H9 (cell line): ENCODE measurements around the gene KRTDAP. TPM values are rescaled to one million over a fixed set of nuclear protein-coding genes. Genes with fewer than 3 reads are reported as not detected.

Source experiments
- DNase-seq: peaks from one replicate; pipeline ENCODE4 v3.0.0-alpha.2; 2017
- H2AFZ ChIP-seq: one replicate; pipeline ENCODE4 v1.6.1; 2013; ENCODE audit warnings: mild to moderate bottlenecking, low read length, control low read depth, moderate library complexity
- H2AK5ac ChIP-seq: 2 replicates; pipeline ENCODE4 v1.6.1; 2013; ENCODE audit warnings: low read length, control low read depth, mixed read lengths; ENCODE audit not compliant: insufficient read length
- H2BK120ac ChIP-seq: one replicate; pipeline ENCODE4 v1.6.1; 2013; ENCODE audit warnings: low read depth, mild to moderate bottlenecking, low read length, control low read depth, inconsistent platforms; ENCODE audit not compliant: poor library complexity, severe bottlenecking
- H2BK12ac ChIP-seq: 2 replicates; pipeline ENCODE4 v1.6.1; 2013; ENCODE audit warnings: low read length, control low read depth, mixed read lengths, low read depth; ENCODE audit not compliant: insufficient read length
- H2BK15ac ChIP-seq: 2 replicates; pipeline ENCODE4 v1.6.1; 2013; ENCODE audit warnings: low read depth, low read length, control low read depth
- H2BK20ac ChIP-seq: one replicate; pipeline ENCODE4 v1.6.1; 2013; ENCODE audit warnings: low read depth, mild to moderate bottlenecking, low read length, control low read depth, inconsistent platforms; ENCODE audit not compliant: poor library complexity, severe bottlenecking
- H2BK5ac ChIP-seq: 2 replicates; pipeline ENCODE4 v1.6.1; 2013; ENCODE audit warnings: low read length, control low read depth, mixed read lengths; ENCODE audit not compliant: insufficient read length
- H3K14ac ChIP-seq: 2 replicates; pipeline ENCODE4 v1.6.1; 2013; ENCODE audit warnings: low read length, control low read depth; ENCODE audit not compliant: insufficient read depth
- H3K18ac ChIP-seq: 2 replicates; pipeline ENCODE4 v1.6.1; 2013; ENCODE audit warnings: low read depth, mild to moderate bottlenecking, mixed read lengths, low read length, control low read depth; ENCODE audit not compliant: insufficient read length
- H3K23ac ChIP-seq: 2 replicates; pipeline ENCODE4 v1.6.1; 2013; ENCODE audit warnings: low read length, control low read depth, mixed read lengths, low read depth; ENCODE audit not compliant: insufficient read length
- H3K23me2 ChIP-seq: 2 replicates; pipeline ENCODE4 v1.6.1; 2013; ENCODE audit warnings: low read depth, mild to moderate bottlenecking, mixed read lengths, low read length, control low read depth; ENCODE audit not compliant: insufficient read length, poor library complexity, severe bottlenecking
- H3K27ac ChIP-seq: 2 replicates; pipeline ENCODE4 v1.5.1; 2013; ENCODE audit warnings: low read length, control low read depth, mixed read lengths, low read depth; ENCODE audit not compliant: insufficient read length
- H3K27me3 ChIP-seq: 2 replicates; pipeline ENCODE4 v1.6.1; 2013; ENCODE audit warnings: low read length, control low read depth, inconsistent platforms; ENCODE audit not compliant: insufficient read depth
- H3K4ac ChIP-seq: 2 replicates; pipeline ENCODE4 v1.6.1; 2013; ENCODE audit warnings: low read depth, mild to moderate bottlenecking, control low read depth, inconsistent platforms, low read length, moderate library complexity
- H3K4me1 ChIP-seq: 2 replicates; pipeline ENCODE4 v1.6.1; 2013; ENCODE audit warnings: low read length, control low read depth, inconsistent platforms; ENCODE audit not compliant: insufficient read depth
- H3K4me2 ChIP-seq: 2 replicates; pipeline ENCODE4 v1.6.1; 2013; ENCODE audit warnings: low read length, control low read depth, mixed read lengths; ENCODE audit not compliant: insufficient read length, insufficient read depth
- H3K56ac ChIP-seq: 2 replicates; pipeline ENCODE4 v1.6.1; 2013; ENCODE audit warnings: low read depth, mild to moderate bottlenecking, mixed read lengths, low read length, control low read depth; ENCODE audit not compliant: insufficient read length
- H3K79me1 ChIP-seq: 2 replicates; pipeline ENCODE4 v1.6.1; 2013; ENCODE audit warnings: low read depth, mild to moderate bottlenecking, moderate library complexity, low read length, control low read depth, inconsistent platforms; ENCODE audit not compliant: insufficient read depth, poor library complexity, severe bottlenecking
- H3K79me2 ChIP-seq: 2 replicates; pipeline ENCODE4 v1.6.1; 2013; ENCODE audit warnings: low read length, control low read depth, inconsistent platforms; ENCODE audit not compliant: insufficient read depth
- H3K9ac ChIP-seq: 2 replicates; pipeline ENCODE4 v1.6.1; 2013; ENCODE audit warnings: low read length, control low read depth, mixed read lengths; ENCODE audit not compliant: insufficient read length; ENCODE audit errors: extremely low read depth
- H3K9me3 ChIP-seq: one replicate; pipeline ENCODE4 v1.6.1; 2013; ENCODE audit warnings: low read depth, low read length, inconsistent platforms; ENCODE audit not compliant: control insufficient read depth
- H3T11ph ChIP-seq: one replicate; pipeline ENCODE4 v1.6.1; 2013; ENCODE audit warnings: mild to moderate bottlenecking, low read length, control low read depth, inconsistent platforms
- H4K20me1 ChIP-seq: one replicate; pipeline ENCODE4 v1.6.1; 2013; ENCODE audit not compliant: control insufficient read depth, insufficient read length, insufficient read depth
- H4K5ac ChIP-seq: 2 replicates; pipeline ENCODE4 v1.6.1; 2013; ENCODE audit warnings: low read depth, mild to moderate bottlenecking, mixed read lengths, low read length, control low read depth; ENCODE audit not compliant: insufficient read length
- H4K8ac ChIP-seq: replicated peaks from 2 replicates; pipeline ENCODE4 v1.6.1; 2013; ENCODE audit warnings: low read length, control low read depth, mixed read lengths, low read depth; ENCODE audit not compliant: insufficient read length
- H4K91ac ChIP-seq: 2 replicates; pipeline ENCODE4 v1.6.1; 2013; ENCODE audit warnings: low read depth, mild to moderate bottlenecking, moderate library complexity, mixed read lengths, low read length, control low read depth; ENCODE audit not compliant: insufficient read length
- H3K27ac Mint-ChIP-seq, 3 experiments: 2 replicates in 2 of 3; 3 replicates in 1 of 3; pipeline ENCODE4 v1.8.0; 2020 to 2021; ENCODE audit warnings: mixed read lengths in 3 of 3, mild to moderate bottlenecking in 1 of 3, moderate library complexity in 1 of 3
- H3K27me3 Mint-ChIP-seq: 2 replicates; pipeline ENCODE4 v1.8.0; 2021; ENCODE audit warnings: low read depth, mild to moderate bottlenecking, moderate library complexity, mixed read lengths
- H3K36me3 Mint-ChIP-seq, 3 experiments: 2 replicates in 2 of 3; 3 replicates in 1 of 3; pipeline ENCODE4 v1.8.0; 2020 to 2021; ENCODE audit warnings: low read depth in 3 of 3, mixed read lengths in 3 of 3; ENCODE audit not compliant: insufficient read depth in 1 of 3
- H3K4me1 Mint-ChIP-seq, 2 experiments: 2 replicates each; pipeline ENCODE4 v1.8.0; 2020; ENCODE audit warnings: mixed read lengths in 2 of 2
- H3K4me3 Mint-ChIP-seq, 2 experiments: 2 replicates in 1 of 2; 3 replicates in 1 of 2; pipeline ENCODE4 v1.8.0; 2020 to 2021; ENCODE audit warnings: mild to moderate bottlenecking in 2 of 2, mixed read lengths in 2 of 2, moderate library complexity in 1 of 2
- H3K9me3 Mint-ChIP-seq, 2 experiments: 2 replicates in 1 of 2; 3 replicates in 1 of 2; pipeline ENCODE4 v1.8.0; 2020; ENCODE audit warnings: mild to moderate bottlenecking in 2 of 2, mixed read lengths in 2 of 2, moderate library complexity in 1 of 2
- CTCF ChIP-seq: fragments of 200-600 bp; sonication (generic); conservative IDR thresholded peaks from 3 replicates; pipeline ENCODE4 v1.8.0; 2021; ENCODE audit warnings: antibody characterized with exemption, mild to moderate bottlenecking
- WGBS: extraction: QIAGEN DNeasy Blood & Tissue Kit; methylation state at CpG from one replicate; pipeline ENCODE4 v1.1.7; 2013; ENCODE audit warnings: missing lambda C conversion rate, low lambda C conversion rate, mixed read lengths; ENCODE audit not compliant: insufficient read length; ENCODE audit errors: extremely low coverage; 5-methylcytosine and 5-hydroxymethylcytosine counted together
- total RNA-seq: library from RNA; stranded (reverse); gene quantifications from 2 replicates; pipeline ENCODE4 v1.2.1, GENCODE V29; 2021

The KRTDAP gene
- total RNA-seq, 1 experiment from 2014 or later = 0.87 TPM

GRCh38 chr19:35533201-35533821 is 43.0 kb upstream of the KRTDAP start, which contains the start of gene GAPDHS:
TSS of gene GAPDHS (plus strand) at chr19:35533456. CDS start at chr19:35533528, 72 bp downstream.
- no peak within 1 kb of the TSS for H2BK15ac ChIP-seq
- no peaks in the 10 kb centered on the region for H4K20me1 ChIP-seq
- H3K36me3 Mint-ChIP-seq = no peaks in the 10 kb centered on the region; a peak in 1 of 7 replicates
- no peak for DNase-seq
- no peaks in the 10 kb centered on the region for H3K9me3 Mint-ChIP-seq
- H4K91ac ChIP-seq = no peak within 1 kb of the TSS
- H3K27ac Mint-ChIP-seq = peak within 1 kb of the TSS in 2 of 3 experiments; percentile 36 to 64; a peak in 2 of 7 replicates
- no peak within 1 kb of the TSS for H3K56ac ChIP-seq
- H3K4ac ChIP-seq = no peak within 1 kb of the TSS
- peaks cover 28 to 34% of the 10 kb centered on the region in 2 experiments for H3K4me1 Mint-ChIP-seq
- no peaks in the 10 kb centered on the region for H3K23me2 ChIP-seq
- no peak within 1 kb of the TSS for H3K27ac ChIP-seq
- no peaks in the 10 kb centered on the region for H3K4me1 ChIP-seq
- H4K5ac ChIP-seq = no peak within 1 kb of the TSS
- no CpG with 5 or more reads among the region's 39 CpGs for WGBS
- no peak within 1 kb of the TSS for H2AFZ ChIP-seq
- no peaks in the 10 kb centered on the region for H3K9me3 ChIP-seq
- no peak within 1 kb of the TSS for H2BK20ac ChIP-seq
- no peak within 1 kb of the TSS for H2AK5ac ChIP-seq
- H3K27me3 ChIP-seq = no peaks in the 10 kb centered on the region
- H2BK5ac ChIP-seq = no peak within 1 kb of the TSS
- H3K79me2 ChIP-seq = no peaks in the 10 kb centered on the region
- H3K4me2 ChIP-seq = peak within 1 kb of the TSS; percentile 17
- H2BK12ac ChIP-seq = no peak within 1 kb of the TSS
- H3K23ac ChIP-seq = no peak within 1 kb of the TSS
- no peak for TF ChIP-seq CTCF
- H3K79me1 ChIP-seq = no peaks in the 10 kb centered on the region
- H3K18ac ChIP-seq = no peak within 1 kb of the TSS
- H4K8ac ChIP-seq = no peak within 1 kb of the TSS
- H3K9ac ChIP-seq = no peak within 1 kb of the TSS
- peaks cover 50% of the 10 kb centered on the region for H3K27me3 Mint-ChIP-seq
- H3T11ph ChIP-seq = no peak within 1 kb of the TSS
- H3K14ac ChIP-seq = no peak within 1 kb of the TSS
- H2BK120ac ChIP-seq = no peak within 1 kb of the TSS
- peak within 1 kb of the TSS in 1 of 2 experiments; percentile 43; a peak in 1 of 5 replicates for H3K4me3 Mint-ChIP-seq
